Liver (tissue), 9 donors: ENCODE results near the gene IRAK2. TPM values are rescaled to one million over a fixed set of nuclear protein-coding genes. Genes with fewer than 3 reads are reported as not detected.

ENCODE experiments used
- DNase-seq: peaks from one replicate; pipeline ENCODE4 v3.0.0-alpha.2; 2017; ENCODE audit warnings: low spot score
- H3K27ac ChIP-seq, 2 donors: one replicate each; pipeline ENCODE4 v1.7.0; 2013; ENCODE audit warnings: inconsistent platforms in 2 of 2, low read length in 2 of 2, control low read depth in 1 of 2, low read depth in 1 of 2, mild to moderate bottlenecking in 1 of 2
- H3K27me3 ChIP-seq, 4 donors: one replicate each; pipeline versions ENCODE4 v1.6.1 to v1.7.0; 2013; ENCODE audit warnings: low read length in 3 of 4, inconsistent platforms in 1 of 4, mild to moderate bottlenecking in 1 of 4, moderate library complexity in 1 of 4; ENCODE audit not compliant: control insufficient read depth in 4 of 4, insufficient read depth in 4 of 4
- H3K36me3 ChIP-seq, 4 donors: one replicate each; pipeline versions ENCODE4 v1.6.1 to v1.7.0; 2013; ENCODE audit warnings: low read length in 3 of 4, mild to moderate bottlenecking in 3 of 4, low read depth in 1 of 4, moderate library complexity in 1 of 4; ENCODE audit not compliant: control insufficient read depth in 4 of 4, insufficient read depth in 3 of 4
- H3K4me1 ChIP-seq, 4 donors: one replicate each; pipeline versions ENCODE4 v1.6.1 to v1.7.0; 2013; ENCODE audit warnings: low read length in 3 of 4, mild to moderate bottlenecking in 3 of 4, moderate library complexity in 1 of 4; ENCODE audit not compliant: control insufficient read depth in 4 of 4, insufficient read depth in 4 of 4
- H3K4me3 ChIP-seq, 3 donors: one replicate each; pipeline versions ENCODE4 v1.6.1 to v1.7.0; 2013; ENCODE audit warnings: low read length in 3 of 3, control low read depth in 1 of 3, low read depth in 1 of 3, mild to moderate bottlenecking in 1 of 3
- H3K9ac ChIP-seq, 2 donors: one replicate each; pipeline ENCODE4 v1.7.0; 2013; ENCODE audit warnings: low read length in 2 of 2, mild to moderate bottlenecking in 2 of 2, moderate library complexity in 2 of 2, control low read depth in 1 of 2, low read depth in 1 of 2
- H3K9me3 ChIP-seq, 4 donors: one replicate each; pipeline versions ENCODE4 v1.6.1 to v1.7.0; 2013; ENCODE audit warnings: low read length in 3 of 4; ENCODE audit not compliant: control insufficient read depth in 4 of 4
- EGR1 ChIP-seq, 2 donors: IDR thresholded peaks; 2 replicates each; pipeline ENCODE4 v1.6.1; 2016 to 2018; ENCODE audit warnings: antibody characterized with exemption in 2 of 2, low read depth in 2 of 2
- FOXA1 ChIP-seq: IDR thresholded peaks from 2 replicates; pipeline ENCODE4 v1.6.1; 2016; ENCODE audit warnings: antibody characterized with exemption
- FOXA2 ChIP-seq: IDR thresholded peaks from 2 replicates; pipeline ENCODE4 v1.6.1; 2016; ENCODE audit warnings: antibody characterized with exemption
- GABPA ChIP-seq, 2 donors: IDR thresholded peaks in 1 of 2; conservative IDR thresholded peaks in 1 of 2; 2 replicates each; pipeline ENCODE4 v1.6.1; 2016; ENCODE audit warnings: antibody characterized with exemption in 2 of 2, mild to moderate bottlenecking in 1 of 2, moderate library complexity in 1 of 2
- HNF4A ChIP-seq, 2 donors: conservative IDR thresholded peaks; 2 replicates each; pipeline ENCODE4 v1.6.1; 2016; ENCODE audit warnings: antibody characterized with exemption in 2 of 2, mild to moderate bottlenecking in 2 of 2
- HNF4G ChIP-seq: IDR thresholded peaks from 2 replicates; pipeline ENCODE4 v1.6.1; 2016; ENCODE audit warnings: antibody characterized with exemption
- JUND ChIP-seq, 2 donors: IDR thresholded peaks; 2 replicates each; pipeline ENCODE4 v1.6.1; 2016; ENCODE audit warnings: antibody characterized with exemption in 2 of 2
- NR2F2 ChIP-seq: IDR thresholded peaks from 2 replicates; pipeline ENCODE4 v1.6.1; 2016; ENCODE audit warnings: antibody characterized with exemption
- RAD21 ChIP-seq, 2 donors: IDR thresholded peaks; 2 replicates each; pipeline ENCODE4 v1.6.1; 2016; ENCODE audit warnings: antibody characterized with exemption in 2 of 2, mild to moderate bottlenecking in 2 of 2
- RXRA ChIP-seq, 2 donors: IDR thresholded peaks; 2 replicates each; pipeline ENCODE4 v1.6.1; 2017 to 2018; ENCODE audit warnings: antibody characterized with exemption in 2 of 2, mild to moderate bottlenecking in 1 of 2
- SP1 ChIP-seq: IDR thresholded peaks from 2 replicates; pipeline ENCODE4 v1.6.1; 2018; ENCODE audit warnings: antibody characterized with exemption, mild to moderate bottlenecking
- TAF1 ChIP-seq: conservative IDR thresholded peaks from 2 replicates; pipeline ENCODE4 v1.6.1; 2016; ENCODE audit warnings: antibody characterized with exemption, mild to moderate bottlenecking
- YY1 ChIP-seq: IDR thresholded peaks from 2 replicates; pipeline ENCODE4 v1.6.1; 2016; ENCODE audit warnings: antibody characterized with exemption, mild to moderate bottlenecking
- WGBS: extraction: QIAGEN DNeasy Blood & Tissue Kit; methylation state at CpG from one replicate; pipeline ENCODE4 v1.1.7; 2013; 5-methylcytosine and 5-hydroxymethylcytosine counted together
- polyA plus RNA-seq, 2 donors: library from polyadenylated mRNA; stranded (reverse) in 1 of 2; unstranded in 1 of 2; fragments of 200-250 nt in 1 of 2; fragments of >200 nt in 1 of 2; fragmentation: Nextera tagmentation in 1 of 2; extraction: Ambion mirVana in 1 of 2; gene quantifications; one replicate each; pipeline versions ENCODE4 v1.2.1 to v1.2.3, GENCODE V29; 2013 to 2015
- total RNA-seq, 2 donors: library from RNA; depleted of rRNA; stranded (reverse); fragments of >200 nt; gene quantifications; one replicate each; pipeline ENCODE4 v1.2.3, GENCODE V29; 2014
- TF ChIP-seq, protein P1 (sequence below): IDR thresholded peaks from 2 replicates; pipeline ENCODE4 v1.6.1; 2016; ENCODE audit warnings: antibody characterized with exemption
- TF ChIP-seq, protein P2 (sequence below): IDR thresholded peaks from 2 replicates; pipeline ENCODE4 v1.6.1; 2016; ENCODE audit warnings: antibody characterized with exemption, mild to moderate bottlenecking
- TF ChIP-seq, protein P3 (sequence below): IDR thresholded peaks from 2 replicates; pipeline ENCODE4 v1.6.1; 2016; ENCODE audit warnings: antibody characterized with exemption
- TF ChIP-seq, protein P4 (sequence below): fragments of 150-350 bp; IDR thresholded peaks from 2 replicates; pipeline ENCODE4 v1.5.1; 2017; ENCODE audit warnings: improper control_type of control experiment, low read depth, low read length; ENCODE audit not compliant: missing input control
- TF ChIP-seq, protein P5 (sequence below): IDR thresholded peaks from 2 replicates; pipeline ENCODE4 v1.6.1; 2016; ENCODE audit warnings: antibody characterized with exemption
- donor health status: healthy.
- donor health status: healthy.
- donor health status: healthy.
- donor health status: healthy.
- donor health status: healthy.

Gene IRAK2
- total and polyA plus RNA-seq, 4 donors: 2.7 to 9.3 (median 5.9) TPM

DNA sequence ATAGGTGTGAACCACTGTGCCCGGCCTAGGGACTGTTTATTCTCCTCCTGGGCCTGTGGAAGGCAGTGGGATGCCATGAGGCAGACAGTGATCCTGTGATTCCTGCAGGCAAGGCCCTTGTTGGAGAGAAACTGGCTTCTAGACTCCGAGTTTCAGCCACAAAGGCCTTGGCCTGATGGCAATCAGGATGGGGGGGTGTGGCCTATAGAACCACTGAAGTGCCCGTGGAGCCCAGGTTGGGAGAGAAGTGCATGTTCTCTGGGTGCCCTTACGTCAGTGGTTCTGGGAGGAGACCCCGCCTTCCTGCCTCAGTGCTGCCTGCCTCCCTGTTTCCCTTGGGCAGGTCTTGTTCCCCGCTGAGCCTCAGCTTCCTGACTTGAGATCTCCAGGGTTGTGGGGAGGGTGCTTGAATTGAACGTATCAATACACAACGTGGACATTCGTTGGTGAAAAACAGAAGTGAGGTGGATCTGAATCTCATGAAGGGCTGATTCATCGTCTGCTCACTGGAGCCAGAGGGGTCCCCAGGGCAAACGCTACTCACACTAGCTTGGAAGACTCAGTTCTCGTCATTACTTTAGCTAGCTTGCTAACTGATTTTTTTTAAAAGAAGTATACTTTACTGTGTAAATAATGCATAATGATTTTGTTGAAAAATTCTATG, 31.8 kb downstream of the IRAK2 start:
- H3K4me3 ChIP-seq: no peak overlapping the region
- TF ChIP-seq HNF4A (conservative IDR thresholded peaks at IDR 0.05) (no peak), TAF1 (no peak), RXRA (IDR thresholded peaks at IDR 0.05) (no peak), FOXA1 (no peak), NR2F2 (no peak), FOXA2 (no peak), GABPA (IDR thresholded peaks at IDR 0.05 in 1 of 2, conservative IDR thresholded peaks at IDR 0.05 in 1 of 2) (no peak), EGR1 (IDR thresholded peaks at IDR 0.05; ENCODE audit: low read depth in 2 of 2) (no peak), SP1 (no peak), JUND (IDR thresholded peaks at IDR 0.05) (no peak), YY1 (no peak), HNF4G (no peak), RAD21 (IDR thresholded peaks at IDR 0.05) (no peak)
- TF ChIP-seq, protein P1, sequence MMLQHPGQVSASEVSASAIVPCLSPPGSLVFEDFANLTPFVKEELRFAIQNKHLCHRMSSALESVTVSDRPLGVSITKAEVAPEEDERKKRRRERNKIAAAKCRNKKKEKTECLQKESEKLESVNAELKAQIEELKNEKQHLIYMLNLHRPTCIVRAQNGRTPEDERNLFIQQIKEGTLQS: no peak
- TF ChIP-seq, protein P2, sequence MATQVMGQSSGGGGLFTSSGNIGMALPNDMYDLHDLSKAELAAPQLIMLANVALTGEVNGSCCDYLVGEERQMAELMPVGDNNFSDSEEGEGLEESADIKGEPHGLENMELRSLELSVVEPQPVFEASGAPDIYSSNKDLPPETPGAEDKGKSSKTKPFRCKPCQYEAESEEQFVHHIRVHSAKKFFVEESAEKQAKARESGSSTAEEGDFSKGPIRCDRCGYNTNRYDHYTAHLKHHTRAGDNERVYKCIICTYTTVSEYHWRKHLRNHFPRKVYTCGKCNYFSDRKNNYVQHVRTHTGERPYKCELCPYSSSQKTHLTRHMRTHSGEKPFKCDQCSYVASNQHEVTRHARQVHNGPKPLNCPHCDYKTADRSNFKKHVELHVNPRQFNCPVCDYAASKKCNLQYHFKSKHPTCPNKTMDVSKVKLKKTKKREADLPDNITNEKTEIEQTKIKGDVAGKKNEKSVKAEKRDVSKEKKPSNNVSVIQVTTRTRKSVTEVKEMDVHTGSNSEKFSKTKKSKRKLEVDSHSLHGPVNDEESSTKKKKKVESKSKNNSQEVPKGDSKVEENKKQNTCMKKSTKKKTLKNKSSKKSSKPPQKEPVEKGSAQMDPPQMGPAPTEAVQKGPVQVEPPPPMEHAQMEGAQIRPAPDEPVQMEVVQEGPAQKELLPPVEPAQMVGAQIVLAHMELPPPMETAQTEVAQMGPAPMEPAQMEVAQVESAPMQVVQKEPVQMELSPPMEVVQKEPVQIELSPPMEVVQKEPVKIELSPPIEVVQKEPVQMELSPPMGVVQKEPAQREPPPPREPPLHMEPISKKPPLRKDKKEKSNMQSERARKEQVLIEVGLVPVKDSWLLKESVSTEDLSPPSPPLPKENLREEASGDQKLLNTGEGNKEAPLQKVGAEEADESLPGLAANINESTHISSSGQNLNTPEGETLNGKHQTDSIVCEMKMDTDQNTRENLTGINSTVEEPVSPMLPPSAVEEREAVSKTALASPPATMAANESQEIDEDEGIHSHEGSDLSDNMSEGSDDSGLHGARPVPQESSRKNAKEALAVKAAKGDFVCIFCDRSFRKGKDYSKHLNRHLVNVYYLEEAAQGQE: no peak
- TF ChIP-seq, protein P3, sequence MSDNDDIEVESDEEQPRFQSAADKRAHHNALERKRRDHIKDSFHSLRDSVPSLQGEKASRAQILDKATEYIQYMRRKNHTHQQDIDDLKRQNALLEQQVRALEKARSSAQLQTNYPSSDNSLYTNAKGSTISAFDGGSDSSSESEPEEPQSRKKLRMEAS: no peak
- TF ChIP-seq, protein P4, sequence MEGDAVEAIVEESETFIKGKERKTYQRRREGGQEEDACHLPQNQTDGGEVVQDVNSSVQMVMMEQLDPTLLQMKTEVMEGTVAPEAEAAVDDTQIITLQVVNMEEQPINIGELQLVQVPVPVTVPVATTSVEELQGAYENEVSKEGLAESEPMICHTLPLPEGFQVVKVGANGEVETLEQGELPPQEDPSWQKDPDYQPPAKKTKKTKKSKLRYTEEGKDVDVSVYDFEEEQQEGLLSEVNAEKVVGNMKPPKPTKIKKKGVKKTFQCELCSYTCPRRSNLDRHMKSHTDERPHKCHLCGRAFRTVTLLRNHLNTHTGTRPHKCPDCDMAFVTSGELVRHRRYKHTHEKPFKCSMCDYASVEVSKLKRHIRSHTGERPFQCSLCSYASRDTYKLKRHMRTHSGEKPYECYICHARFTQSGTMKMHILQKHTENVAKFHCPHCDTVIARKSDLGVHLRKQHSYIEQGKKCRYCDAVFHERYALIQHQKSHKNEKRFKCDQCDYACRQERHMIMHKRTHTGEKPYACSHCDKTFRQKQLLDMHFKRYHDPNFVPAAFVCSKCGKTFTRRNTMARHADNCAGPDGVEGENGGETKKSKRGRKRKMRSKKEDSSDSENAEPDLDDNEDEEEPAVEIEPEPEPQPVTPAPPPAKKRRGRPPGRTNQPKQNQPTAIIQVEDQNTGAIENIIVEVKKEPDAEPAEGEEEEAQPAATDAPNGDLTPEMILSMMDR: no peak
- TF ChIP-seq, protein P5, sequence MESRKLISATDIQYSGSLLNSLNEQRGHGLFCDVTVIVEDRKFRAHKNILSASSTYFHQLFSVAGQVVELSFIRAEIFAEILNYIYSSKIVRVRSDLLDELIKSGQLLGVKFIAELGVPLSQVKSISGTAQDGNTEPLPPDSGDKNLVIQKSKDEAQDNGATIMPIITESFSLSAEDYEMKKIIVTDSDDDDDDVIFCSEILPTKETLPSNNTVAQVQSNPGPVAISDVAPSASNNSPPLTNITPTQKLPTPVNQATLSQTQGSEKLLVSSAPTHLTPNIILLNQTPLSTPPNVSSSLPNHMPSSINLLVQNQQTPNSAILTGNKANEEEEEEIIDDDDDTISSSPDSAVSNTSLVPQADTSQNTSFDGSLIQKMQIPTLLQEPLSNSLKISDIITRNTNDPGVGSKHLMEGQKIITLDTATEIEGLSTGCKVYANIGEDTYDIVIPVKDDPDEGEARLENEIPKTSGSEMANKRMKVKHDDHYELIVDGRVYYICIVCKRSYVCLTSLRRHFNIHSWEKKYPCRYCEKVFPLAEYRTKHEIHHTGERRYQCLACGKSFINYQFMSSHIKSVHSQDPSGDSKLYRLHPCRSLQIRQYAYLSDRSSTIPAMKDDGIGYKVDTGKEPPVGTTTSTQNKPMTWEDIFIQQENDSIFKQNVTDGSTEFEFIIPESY: no peak
- 87% methylated on average over 12 of the region's 12 CpGs for WGBS
- H3K4me1 ChIP-seq: peaks cover 10 to 40% (median 27%) of the 10 kb centered on the region in 4 donors
- H3K36me3 ChIP-seq: peaks cover 0 to 7% (median 2%) of the 10 kb centered on the region in 4 donors
- H3K27ac ChIP-seq: no peak overlapping the region
- H3K9me3 ChIP-seq: no peaks in the 10 kb centered on the region
- H3K27me3 ChIP-seq: no peaks in the 10 kb centered on the region
- no peak overlapping the region for H3K9ac ChIP-seq
- DNase-seq: no peak
